ENCODE measurements around the gene POLR2L. TPM values are rescaled to one million over a fixed set of nuclear protein-coding genes. Genes with fewer than 3 reads are reported as not detected.

The POLR2L gene
- total and polyA plus RNA-seq, 2 of the 13 experiments (the other 11 are each of a cell fraction or from before 2014, with no cell fraction given), result 104 to 114 TPM

GRCh38 chr11:809287-810039, 32.9 kb downstream of the POLR2L start, which contains the start of gene RPLP2 (continued):
- no peak for TF ChIP-seq ZBTB39 (CRISPR knock-in tag; IDR thresholded peaks at IDR 0.05)
- TF ChIP-seq CSRNP2 (CRISPR knock-in tag; conservative IDR thresholded peaks at IDR 0.05; ENCODE audit: low read depth), result no peak
- no peak; the same call in 1 of the 2 replicates for TF ChIP-seq FOXJ3 (CRISPR knock-in tag; IDR thresholded peaks at IDR 0.05; ENCODE audit: borderline replicate concordance)
- peak; percentile 28 for TF ChIP-seq SRSF1 (optimal IDR thresholded peaks at IDR 0.05; ENCODE audit: low read depth, low read length)
- TF ChIP-seq RAD51 (IDR thresholded peaks at IDR 0.05; ENCODE audit: borderline replicate concordance), result no peak
- peak; percentile 88 for TF ChIP-seq BRF2 (CRISPR knock-in tag; IDR thresholded peaks at IDR 0.05)
- no peak; the same call in 1 of the 2 replicates for TF ChIP-seq ZMYM4 (CRISPR knock-in tag; IDR thresholded peaks at IDR 0.05)
- TF ChIP-seq MED1 (CRISPR knock-in tag; IDR thresholded peaks at IDR 0.05), result peak; percentile 68
- no peak for TF ChIP-seq SNAPC5 (CRISPR knock-in tag; IDR thresholded peaks at IDR 0.05; ENCODE audit: borderline replicate concordance)
- TF ChIP-seq HBP1 (CRISPR knock-in tag; IDR thresholded peaks at IDR 0.05; ENCODE audit: low read depth), result no peak
- TF ChIP-seq ZNF253 (CRISPR knock-in tag; IDR thresholded peaks at IDR 0.05; ENCODE audit: borderline replicate concordance), result peak; percentile 44; the same call in 1 of the 2 replicates
- TF ChIP-seq ATAD3A (CRISPR knock-in tag; IDR thresholded peaks at IDR 0.05), result no peak
- TF ChIP-seq ZFP37 (CRISPR knock-in tag; IDR thresholded peaks at IDR 0.05; ENCODE audit: borderline replicate concordance), result no peak
- TF ChIP-seq TRIM24 (CRISPR knock-in tag; IDR thresholded peaks at IDR 0.05), result no peak
- no peak for TF ChIP-seq ZFYVE20 (CRISPR knock-in tag; IDR thresholded peaks at IDR 0.05; ENCODE audit: borderline replicate concordance, low read depth)
- no peak for TF ChIP-seq PHF5A (CRISPR knock-in tag; IDR thresholded peaks at IDR 0.05; ENCODE audit: low read depth, unreplicated experiment)
- no peak for TF ChIP-seq HMGA1 (CRISPR knock-in tag; conservative IDR thresholded peaks at IDR 0.05)
- peak; percentile 79; the same call in 1 of the 2 replicates for TF ChIP-seq ZNF773 (CRISPR knock-in tag; IDR thresholded peaks at IDR 0.05; ENCODE audit: borderline replicate concordance)
- peak; percentile 96 for TF ChIP-seq HES4 (CRISPR knock-in tag; IDR thresholded peaks at IDR 0.05; ENCODE audit: borderline replicate concordance)
- TF ChIP-seq ZNF605 (CRISPR knock-in tag; IDR thresholded peaks at IDR 0.05), result peak; percentile 83
- no peak for TF ChIP-seq SP1 (IDR thresholded peaks at IDR 0.05)
- TF ChIP-seq SP1 (CRISPR knock-in tag; IDR thresholded peaks at IDR 0.05), result peak; percentile 79; the same call in 1 of the 2 replicates
- peak; percentile 99 for TF ChIP-seq CREM (IDR thresholded peaks at IDR 0.05)
- TF ChIP-seq CREM (CRISPR knock-in tag; IDR thresholded peaks at IDR 0.05), result peak; percentile 81
- 0 out of 2 replicates have a peak, but pooled peaks have one; percentile 68 for TF ChIP-seq ZNF354B (CRISPR knock-in tag; IDR thresholded peaks at IDR 0.05)
